ENCODE data around the gene PYM1.

DNA sequence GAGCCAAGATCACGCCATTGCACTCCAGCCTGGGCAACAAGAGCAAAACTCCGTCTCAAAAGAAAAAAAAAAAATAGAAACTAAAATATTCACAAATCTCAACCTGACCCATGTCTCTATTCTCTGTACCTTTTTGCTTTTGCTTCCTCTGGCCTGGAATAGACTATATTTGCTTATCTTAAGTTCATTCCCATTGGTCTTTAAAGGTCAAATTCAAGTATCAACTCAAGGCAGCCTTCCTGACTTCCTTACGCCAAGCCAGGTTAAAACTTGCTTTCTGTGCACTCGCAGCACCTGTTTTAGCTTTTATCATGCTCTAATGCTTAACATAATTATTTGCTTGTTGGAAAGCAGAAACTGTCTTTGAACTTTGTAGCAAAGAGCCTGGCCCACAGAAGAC is 14.8 kb downstream of the PYM1 start:
- TF ChIP-seq, protein P1, sequence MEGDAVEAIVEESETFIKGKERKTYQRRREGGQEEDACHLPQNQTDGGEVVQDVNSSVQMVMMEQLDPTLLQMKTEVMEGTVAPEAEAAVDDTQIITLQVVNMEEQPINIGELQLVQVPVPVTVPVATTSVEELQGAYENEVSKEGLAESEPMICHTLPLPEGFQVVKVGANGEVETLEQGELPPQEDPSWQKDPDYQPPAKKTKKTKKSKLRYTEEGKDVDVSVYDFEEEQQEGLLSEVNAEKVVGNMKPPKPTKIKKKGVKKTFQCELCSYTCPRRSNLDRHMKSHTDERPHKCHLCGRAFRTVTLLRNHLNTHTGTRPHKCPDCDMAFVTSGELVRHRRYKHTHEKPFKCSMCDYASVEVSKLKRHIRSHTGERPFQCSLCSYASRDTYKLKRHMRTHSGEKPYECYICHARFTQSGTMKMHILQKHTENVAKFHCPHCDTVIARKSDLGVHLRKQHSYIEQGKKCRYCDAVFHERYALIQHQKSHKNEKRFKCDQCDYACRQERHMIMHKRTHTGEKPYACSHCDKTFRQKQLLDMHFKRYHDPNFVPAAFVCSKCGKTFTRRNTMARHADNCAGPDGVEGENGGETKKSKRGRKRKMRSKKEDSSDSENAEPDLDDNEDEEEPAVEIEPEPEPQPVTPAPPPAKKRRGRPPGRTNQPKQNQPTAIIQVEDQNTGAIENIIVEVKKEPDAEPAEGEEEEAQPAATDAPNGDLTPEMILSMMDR (IDR thresholded peaks at IDR 0.05), result no peak
- no peak for TF ChIP-seq POLR2A (IDR thresholded peaks at IDR 0.05)

Data from thyroid gland (tissue), 4 donors.